HG02852 (cell line): ENCODE measurements around the gene PAPPA.
A peak's percentile ranks its signal among the peaks of the same experiment; 100 is the strongest.

ENCODE experiments used
- ATAC-seq: cut with Tn5 transposase; IDR thresholded peaks from one replicate; pipeline ENCODE4 v1.9.1; 2021; ENCODE audit warnings: mild to moderate bottlenecking, moderate library complexity; ENCODE audit not compliant: unreplicated experiment

The PAPPA gene

DNA sequence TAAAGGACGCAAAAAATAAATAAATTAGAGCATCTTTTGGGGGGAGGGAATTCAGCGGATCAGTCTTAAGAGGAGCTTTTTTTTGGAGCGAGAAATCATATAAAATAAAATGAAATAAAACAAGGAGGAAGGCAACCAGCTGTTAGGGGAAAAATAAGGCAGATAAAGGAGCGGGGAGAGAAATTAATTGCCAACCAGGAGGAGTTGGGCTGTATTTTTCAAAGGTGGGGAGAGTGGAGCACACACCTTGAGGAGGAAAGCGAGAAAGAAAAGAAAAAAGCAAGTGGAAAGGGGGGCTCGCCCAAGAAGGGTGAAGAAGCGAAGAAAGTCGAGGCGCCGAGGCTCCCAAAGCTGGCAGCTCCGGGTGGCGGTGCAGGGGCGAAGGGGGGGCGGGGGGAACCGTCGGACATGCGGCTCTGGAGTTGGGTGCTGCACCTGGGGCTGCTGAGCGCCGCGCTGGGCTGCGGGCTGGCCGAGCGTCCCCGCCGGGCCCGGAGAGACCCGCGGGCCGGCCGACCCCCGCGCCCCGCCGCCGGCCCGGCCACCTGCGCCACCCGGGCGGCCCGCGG, at the start of gene PAPPA:
PAPPA (plus strand) TSS at position 27 of the 569 bp plus-strand sequence; CDS start at position 409, 382 bp downstream.
- no peak for ATAC-seq

- ATAC-seq = no peak
Measured at GRCh38 chr9:116103976-116104820, 49.4 kb upstream of the PAPPA start.

GRCh38 chr9:116112236-116112635, 41.4 kb upstream of the PAPPA start:
- no peak for ATAC-seq

DNA sequence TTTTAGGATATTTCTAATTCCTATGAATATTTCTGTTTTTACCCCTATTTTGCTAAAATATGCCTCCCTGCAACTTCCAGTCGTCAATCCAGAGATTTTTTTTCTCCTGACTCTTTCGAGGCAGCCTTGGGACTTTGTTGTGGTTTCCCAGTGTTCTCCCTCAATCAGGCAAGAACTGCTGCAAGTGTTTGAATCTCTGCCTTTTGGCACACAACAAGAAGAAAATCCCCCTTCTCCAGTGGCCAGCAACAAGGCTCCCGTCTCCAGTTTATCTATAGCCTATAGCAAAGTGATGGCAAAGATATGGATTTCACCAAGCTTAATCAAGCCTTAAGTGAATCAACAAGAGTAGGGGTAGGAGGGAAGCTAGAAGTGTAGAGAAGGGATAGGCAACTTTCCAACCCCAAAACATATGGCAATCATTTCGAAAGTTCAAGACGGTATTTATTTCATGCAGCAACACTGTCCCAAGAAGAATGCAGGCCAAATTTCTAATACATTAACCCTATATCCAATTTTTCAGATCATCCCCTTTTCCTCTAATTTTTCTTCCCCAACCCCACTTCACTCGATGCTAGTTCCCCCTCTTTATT, 37.7 kb upstream of the PAPPA start:
- ATAC-seq = no peak

DNA sequence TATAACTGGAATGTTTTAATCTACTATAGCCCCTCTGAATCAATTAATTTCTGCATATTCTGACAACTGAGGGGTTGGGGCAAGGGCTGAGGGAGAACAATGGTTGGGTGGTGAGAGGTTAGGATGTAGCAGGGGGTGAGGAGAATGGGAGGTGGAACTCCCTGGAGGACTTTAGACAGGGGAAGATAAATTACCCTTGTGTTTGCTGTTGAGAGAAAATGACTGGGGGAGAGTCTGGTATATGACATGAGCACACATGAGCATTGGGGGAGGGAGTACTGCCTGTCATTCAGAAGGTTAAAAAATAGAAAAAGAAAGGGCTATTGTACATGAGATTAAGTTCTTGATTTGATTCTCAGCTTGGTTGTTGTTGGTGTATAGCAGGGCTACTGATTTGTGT, 37.2 kb upstream of the PAPPA start:
- no peak for ATAC-seq

DNA sequence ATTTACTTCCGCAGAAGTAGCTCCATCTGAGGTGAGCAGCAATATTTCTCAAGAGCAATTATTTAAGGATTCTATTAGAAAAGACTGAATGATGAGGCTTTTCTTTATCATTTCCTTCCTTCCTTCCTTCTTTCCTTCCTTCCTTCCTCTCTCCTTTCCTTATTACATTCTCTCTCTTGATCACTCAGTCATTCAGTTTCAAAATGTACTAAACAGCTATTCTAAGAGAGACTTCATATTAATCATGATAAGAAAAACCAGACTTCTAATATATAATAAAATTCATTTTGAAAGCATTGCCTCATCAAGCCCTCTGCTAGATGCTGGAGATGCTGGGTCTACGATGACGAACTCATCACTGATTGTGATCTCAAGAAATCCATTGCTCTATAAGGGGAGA, 30.4 kb upstream of the PAPPA start:
- ATAC-seq = no peak

DNA sequence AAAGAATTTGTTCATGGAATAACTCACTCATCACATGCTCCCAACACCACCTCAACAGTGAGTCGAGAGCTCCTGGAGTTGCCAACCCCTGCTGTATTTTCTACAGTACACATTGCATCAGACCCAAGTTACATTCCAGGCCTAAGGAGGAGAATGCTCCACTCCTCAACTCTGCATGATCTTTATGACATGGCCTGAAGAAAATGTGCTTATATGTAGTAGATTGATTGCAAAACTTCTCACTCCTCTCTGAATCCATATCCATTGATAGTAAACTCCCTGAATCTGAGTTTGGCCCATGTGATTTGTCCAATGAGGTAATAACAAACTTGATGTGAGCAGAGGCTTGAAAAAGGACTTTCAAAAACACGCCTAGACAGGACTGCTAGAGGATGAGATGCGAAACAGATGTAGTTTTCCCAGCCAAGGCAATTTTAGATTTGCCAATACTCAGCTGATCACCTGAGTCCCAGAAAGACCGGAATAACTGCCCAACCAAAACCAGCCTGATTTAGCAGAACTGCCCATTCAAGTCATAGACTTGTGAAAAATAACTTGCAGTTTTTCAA, 29.0 kb upstream of the PAPPA start:
- no peak for ATAC-seq

DNA sequence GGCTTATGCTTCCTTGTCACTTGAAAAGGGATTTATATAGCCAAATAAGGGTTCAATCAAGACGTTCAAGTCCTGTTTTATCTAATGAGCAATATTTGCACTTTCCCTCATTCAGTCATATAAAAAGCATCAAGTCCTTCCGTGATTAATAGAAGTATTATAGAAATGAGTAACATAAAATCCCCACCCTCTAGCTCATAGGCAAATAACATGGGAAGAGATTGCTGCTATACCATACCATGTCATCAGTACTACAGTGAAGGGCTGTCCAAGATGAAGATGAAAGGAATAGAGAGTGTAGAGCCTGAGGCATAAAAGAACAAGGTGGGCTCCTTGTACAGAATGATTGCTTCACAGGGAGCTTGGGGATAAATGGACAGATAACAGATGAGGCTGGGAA, 20.4 kb upstream of the PAPPA start:
- ATAC-seq = no peak

- ATAC-seq = no peak
Measured at GRCh38 chr9:116134975-116135374, 18.6 kb upstream of the PAPPA start.

- ATAC-seq = no peak
Measured at GRCh38 chr9:116137010-116137409, 16.6 kb upstream of the PAPPA start.

- no peak for ATAC-seq
Measured at GRCh38 chr9:116137581-116137980, 16.0 kb upstream of the PAPPA start.

DNA sequence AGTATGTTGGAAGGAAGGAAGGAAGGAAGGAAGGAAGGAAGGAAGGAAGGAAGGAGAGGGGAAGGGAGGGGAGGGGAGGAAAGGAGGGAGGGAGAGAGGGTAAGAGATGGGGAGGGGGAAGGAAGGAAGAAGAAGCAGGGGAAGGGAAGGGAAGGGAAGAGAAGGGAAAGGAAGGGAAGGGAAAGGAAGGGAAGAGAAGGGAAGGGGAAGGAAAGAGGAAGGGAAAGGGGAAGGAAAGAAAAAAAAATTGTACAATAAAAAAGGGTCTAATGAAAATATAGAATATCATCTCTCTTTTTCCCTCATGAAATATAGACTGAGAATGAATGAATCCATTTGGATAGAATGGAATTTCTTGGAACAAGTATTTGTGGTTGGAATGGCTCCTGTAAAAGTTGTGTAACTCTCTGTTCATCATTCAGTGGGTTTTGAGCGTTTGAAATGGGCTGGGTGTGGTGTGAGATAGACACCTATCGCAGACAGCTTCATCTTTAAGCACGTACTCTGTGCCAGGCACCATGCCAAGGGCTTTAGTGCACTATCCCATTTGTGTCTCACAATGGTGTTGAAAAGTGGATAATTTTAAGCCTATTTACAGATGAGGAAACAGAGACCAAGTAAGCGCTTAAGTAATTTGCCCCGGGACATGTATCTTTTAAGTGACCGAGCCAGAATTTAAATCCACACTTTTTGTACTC, 11.6 kb upstream of the PAPPA start:
- no peak for ATAC-seq

- no peak for ATAC-seq
Measured at GRCh38 chr9:116142706-116143492, 10.7 kb upstream of the PAPPA start.

- no peak for ATAC-seq
Measured at GRCh38 chr9:116144038-116144437, 9.6 kb upstream of the PAPPA start.

DNA sequence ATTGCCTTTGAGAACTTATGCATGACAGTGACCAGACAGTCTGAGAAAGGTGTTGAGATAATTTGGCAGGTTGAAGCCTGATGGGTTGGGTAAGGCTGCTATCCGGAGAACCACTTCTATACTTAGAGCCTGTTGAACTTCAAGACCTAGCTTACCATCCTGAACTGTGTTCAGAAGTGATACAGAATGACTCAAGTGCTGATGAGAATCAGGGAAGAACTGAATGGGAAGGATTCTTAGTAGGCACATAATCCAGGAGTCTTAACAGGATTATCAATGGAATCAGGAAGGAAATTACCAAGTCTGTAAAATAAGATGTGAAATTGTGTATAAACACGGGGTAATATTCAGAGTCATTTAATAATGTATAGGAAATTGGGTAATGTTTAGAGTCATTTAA, 9.0 kb upstream of the PAPPA start:
- ATAC-seq = no peak

DNA sequence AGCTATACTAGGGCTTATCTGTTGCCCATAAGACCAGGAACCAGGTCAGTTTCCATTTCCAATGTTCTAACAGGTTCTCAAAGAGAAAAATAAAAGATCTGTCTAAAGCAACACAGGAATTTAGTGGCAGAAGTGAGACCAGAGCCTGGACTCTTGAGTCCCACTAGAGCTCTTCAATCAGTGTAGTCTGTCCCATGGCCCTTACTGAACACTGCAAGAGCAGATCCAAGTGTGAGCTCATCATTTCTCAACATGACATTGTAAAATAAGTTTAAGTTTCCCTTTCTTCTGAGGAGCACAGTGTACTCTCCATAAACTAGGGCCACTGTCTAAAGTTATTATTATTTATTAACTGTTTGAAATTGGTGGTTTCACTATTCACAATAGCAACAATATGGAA, 8.6 kb upstream of the PAPPA start:
- no peak for ATAC-seq

- ATAC-seq = no peak
Measured at GRCh38 chr9:116147821-116148220, 5.8 kb upstream of the PAPPA start.

DNA sequence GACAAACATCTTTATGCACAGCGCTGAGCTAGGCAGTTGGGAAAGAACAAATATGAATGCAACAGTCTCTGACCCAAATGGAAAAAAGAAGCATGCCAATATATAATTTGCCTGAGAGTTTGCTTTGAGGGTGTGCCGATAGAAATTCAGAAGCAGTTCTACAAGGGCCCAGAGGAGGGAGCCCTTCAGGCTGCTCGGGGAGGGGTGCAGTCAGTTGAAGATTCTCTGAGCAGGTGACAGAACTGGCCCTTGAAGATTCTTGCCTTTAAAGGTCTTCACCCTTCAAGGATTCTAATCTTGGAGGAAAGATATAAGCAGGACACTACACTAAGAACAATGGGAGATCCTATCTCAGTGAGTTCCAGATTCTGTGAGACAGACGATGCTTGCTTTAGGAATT, 3.7 kb upstream of the PAPPA start:
- ATAC-seq = peak; percentile 52

DNA sequence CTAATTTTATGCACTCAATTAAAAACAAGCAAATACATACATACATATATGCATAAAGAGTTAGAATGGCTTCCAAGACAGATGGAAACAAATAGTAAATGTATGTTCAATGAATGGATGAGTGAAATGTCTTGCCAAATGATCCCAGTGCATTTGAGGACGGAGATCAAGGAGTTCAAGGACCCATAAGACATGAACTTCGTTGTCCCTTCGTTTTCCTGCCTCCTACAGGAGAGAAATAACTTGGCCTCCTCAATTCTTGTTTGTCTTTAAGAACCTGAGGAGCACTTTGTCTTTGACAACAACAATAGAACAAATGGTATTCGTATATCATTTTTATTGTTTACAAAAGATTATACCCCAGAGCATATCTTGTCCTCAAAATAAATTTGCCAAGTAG, 2.4 kb upstream of the PAPPA start:
- ATAC-seq = no peak

- no peak for ATAC-seq
Measured at GRCh38 chr9:116151966-116152381, 1.6 kb upstream of the PAPPA start.
